Measurements from ENCODE around the gene FLAD1.

FLAD1 gene

DNA sequence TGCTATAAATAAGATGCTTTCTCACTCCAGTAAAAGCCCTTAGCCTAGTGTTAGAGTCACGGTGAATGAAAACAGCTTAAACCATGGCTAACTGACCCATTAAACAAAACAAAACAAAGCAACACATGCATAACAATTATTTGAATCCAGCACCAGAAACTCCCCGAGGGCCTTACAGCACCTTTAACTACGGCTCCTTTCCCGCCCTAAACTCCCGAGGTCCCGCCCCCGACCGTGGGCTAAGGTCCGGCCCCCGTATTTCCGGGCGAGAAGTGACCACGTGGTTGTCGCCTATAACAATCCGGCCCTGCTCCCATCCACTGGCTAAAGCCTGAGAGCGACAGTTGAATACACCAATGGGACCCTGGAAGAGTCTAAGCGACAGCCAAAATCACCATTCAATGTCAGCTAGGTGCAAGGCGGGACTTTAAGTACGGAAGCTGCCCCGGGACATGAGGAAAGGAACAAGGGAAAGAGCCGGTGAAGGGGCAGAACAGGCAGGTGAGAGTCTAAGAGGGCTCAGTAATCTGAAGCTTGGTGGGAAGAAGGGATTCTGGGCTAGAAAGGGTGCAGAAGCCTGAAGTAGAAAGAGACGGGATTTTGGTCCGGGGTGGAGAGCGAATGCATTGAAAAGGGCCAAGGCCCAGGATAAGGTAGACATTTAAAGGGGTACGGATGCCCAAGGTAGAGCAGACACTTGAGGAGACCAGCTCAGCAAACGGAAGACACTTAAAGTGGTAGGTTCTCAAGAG lies at the start of gene FLAD1:
Gene FLAD1, plus strand, starts transcription at position 448 of the 752 bp plus-strand sequence. CDS start 351 bp downstream, outside the sequence.
- peak; percentile 93 to 96 for DNase-seq (ENCODE audit: low read depth in 2 of 2)

DNA sequence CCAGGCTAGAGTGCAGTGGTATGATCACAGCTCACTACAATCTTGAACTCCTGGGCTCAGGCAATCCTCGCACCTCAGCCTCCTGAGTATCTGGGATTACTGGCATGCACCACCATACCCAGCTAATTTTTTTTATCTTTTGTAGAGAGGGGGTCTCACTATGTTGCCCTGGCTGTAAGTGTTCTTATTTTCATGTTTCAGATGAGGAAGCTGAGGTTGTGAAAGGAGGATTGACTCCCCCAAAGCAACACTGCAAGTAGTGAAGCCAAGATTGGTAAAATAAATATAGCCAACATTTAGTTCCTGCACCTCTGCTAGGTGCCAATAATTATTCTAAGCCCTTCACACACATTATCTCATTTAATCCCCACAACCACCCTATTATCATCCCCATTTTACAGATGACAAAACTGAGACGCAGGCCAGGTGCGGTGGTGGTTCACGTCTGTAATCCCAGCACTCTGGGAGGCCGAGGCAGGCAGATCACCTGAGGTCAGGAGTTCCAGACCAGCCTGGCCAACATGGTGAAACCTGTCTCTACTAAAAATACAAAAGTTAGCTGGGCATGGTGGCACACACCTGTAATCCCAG lies 48.7 kb upstream of the FLAD1 start:
- DNase-seq (ENCODE audit: low read depth in 2 of 2): no peak

GRCh38 chr1:154935749-154936554 lies 47.2 kb upstream of the FLAD1 start:
- DNase-seq (ENCODE audit: low read depth in 2 of 2): no peak

DNA sequence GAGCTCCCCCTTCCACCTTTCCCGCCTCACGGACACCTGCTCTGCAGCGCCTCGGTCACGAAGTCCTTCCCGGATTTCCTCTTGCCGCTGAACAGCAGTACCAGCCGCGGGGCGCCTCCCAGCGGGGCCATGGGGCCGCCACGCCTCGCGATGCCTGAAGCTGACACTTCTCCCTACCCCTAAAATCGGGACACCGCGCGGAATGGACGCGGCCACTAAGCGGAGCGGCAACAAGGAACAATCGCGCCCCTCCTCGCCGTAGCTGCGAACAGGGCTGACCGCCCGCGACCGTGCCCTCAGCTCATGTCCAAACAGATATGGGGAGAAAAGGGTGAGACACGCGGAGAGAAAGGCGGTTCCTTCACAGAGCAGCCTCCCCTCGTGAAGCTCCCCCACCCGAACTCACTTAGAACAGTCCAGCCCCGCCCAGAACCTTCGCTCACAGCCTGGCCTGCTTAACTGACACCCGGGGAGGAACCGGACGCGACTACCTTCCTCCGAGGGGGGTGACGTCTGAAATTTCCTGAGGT lies 46.5 kb upstream of the FLAD1 start, which contains the start of gene PMVK:
Gene PMVK, minus strand, starts transcription at position 165 of the 530 bp plus-strand sequence. Its CDS starts 34 bp downstream, at position 131.
- DNase-seq (ENCODE audit: low read depth in 2 of 2): peak; percentile 85 to 93

DNA sequence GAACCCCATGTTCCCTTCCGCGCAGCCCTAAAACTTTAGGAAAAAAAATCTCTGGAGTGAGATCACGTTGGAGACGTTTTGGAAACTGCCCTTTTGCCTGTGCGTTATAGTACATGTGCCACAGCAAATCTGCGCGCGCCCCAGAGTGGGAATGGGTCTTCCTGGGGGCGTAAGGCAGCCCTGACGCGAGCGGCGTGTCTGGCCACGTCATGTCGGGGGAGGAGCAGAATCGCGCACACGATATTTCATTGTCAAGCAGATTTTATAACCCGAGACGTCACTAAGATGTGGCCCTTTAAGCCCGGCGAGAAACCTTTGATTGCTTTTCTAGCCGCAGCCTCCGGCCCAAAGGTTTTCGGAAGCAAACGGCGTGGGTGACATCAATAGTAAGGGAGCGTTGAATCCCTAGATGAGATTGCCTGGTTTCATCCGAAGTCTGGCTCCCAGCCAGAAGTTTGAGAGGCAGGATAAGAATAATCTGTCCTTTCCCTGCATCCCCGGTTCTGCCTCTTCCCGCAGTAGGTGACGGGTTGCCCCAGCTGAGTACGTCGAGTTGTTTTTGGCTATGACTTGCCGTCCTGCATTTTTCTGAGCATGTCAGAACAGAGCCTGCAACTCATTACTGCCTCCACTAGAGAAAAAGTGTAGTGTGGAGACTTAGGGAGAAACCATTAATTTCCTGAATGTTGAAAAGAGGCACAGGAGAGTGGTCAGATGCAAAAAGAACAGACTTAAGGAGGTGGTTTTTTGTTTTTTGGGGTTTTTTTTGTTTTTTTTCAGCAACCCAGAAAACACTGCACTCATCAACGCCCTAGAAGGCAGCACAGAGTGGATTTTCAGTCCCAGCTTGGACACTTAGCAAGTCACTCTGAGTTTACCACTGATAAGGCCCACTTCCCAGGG lies 45.8 kb upstream of the FLAD1 start:
- peak; percentile 76 to 87 for DNase-seq (ENCODE audit: low read depth in 2 of 2)

DNA sequence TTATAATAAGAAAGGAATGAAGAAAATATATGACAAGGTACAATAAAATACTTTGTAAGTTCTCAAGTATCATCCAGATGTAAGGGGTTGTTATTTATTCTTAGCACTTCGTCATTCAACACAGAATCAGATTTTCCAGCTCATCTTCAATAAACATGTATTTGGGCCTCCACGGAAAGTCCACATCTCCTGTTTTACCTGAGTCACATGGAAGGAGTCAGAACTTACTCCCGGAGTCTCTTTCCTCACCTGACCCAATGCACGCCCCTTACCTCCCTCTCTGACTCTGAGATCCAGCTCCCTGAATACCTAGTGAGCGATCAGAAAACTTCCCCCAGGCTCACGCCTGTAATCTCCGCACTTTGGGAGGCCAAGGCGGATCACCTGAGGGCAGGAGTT lies 45.2 kb upstream of the FLAD1 start:
- DNase-seq (ENCODE audit: low read depth in 2 of 2): no peak

- DNase-seq (ENCODE audit: low read depth in 2 of 2): no peak
These were observed 44.3 kb upstream of the FLAD1 start for GRCh38 chr1:154938604-154939399.

DNA sequence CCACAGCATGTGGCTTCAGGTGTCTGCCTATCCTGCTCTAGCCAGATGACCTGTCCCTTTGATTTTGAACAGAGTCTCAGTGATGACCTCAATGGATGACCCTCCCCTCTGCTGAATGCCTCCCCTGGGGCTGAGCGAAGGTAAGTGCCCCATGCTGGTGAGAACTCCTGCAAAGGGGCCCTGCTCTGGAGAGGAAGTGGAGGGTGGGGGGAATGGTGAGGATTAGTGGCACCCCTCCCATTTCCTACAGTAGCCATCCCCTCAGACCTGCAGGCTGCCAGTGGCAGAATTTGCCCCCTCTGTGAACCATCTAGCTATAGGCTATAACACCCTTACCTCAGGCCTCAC lies 43.0 kb upstream of the FLAD1 start:
- DNase-seq (ENCODE audit: low read depth in 2 of 2): no peak

DNA sequence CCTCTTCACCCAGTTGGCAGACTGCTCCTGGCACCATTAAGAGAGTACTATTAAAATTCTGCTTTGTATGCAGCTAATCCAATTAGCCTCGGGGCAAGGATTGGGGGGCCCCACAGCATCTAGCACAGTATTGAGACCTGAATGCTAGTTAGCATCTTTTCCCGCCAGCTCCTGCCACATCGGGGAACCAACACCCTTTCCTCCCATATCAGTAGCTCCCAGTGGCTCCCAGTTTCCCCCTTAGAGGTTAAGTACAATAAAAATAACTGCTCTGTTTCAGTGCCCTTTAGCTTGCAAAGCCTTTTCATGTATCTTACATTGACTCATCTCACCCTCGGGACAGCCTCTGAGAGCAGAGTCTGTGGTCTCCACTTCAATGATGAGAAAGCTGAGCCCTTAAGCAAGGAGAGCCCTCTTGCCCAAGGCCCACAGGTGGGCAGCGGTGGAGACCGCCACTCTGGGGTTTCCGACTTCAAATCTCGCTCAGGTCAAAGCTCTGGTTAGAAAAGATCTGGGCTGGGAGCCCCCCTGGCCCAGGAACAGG lies 42.4 kb upstream of the FLAD1 start:
- no peak for DNase-seq (ENCODE audit: low read depth in 2 of 2)

DNA sequence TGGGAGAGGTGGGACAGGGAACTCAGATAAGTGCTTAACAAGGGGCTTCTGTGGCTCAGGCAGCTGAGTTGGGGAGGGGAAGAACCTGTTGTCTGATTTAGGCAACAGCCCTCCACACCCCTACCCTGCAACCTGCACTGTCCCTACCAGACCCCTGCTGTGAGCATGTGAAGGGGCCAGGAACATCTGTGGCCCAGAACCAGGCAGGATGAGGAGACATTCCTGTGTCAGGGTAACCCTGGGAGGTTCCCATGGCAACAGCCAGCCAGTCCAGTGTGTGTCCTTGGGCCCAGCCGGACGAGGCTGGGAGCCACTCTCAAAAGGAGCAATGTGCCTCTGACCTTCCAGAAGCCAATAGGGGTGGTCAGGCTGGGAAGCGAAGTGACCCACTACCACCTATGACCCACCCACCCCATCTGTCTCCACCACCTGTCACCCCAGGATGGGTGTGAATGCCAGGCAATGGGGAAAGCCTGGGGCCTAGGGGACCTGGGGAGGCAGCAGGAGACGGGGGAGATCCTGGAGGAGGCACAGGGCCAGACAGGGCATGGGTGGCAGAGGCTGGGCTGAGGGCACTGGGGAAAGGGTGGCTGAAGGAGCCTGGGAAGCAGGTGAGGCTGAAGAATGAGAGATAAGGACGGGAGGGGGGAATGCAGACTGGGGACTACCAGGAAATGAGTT lies 41.7 kb upstream of the FLAD1 start:
- no peak for DNase-seq (ENCODE audit: low read depth in 2 of 2)

GRCh38 chr1:154943649-154944400 lies 39.3 kb upstream of the FLAD1 start:
- no peak for DNase-seq (ENCODE audit: low read depth in 2 of 2)

GRCh38 chr1:154944401-154945159 lies 38.6 kb upstream of the FLAD1 start:
- DNase-seq (ENCODE audit: low read depth in 2 of 2): no peak

DNA sequence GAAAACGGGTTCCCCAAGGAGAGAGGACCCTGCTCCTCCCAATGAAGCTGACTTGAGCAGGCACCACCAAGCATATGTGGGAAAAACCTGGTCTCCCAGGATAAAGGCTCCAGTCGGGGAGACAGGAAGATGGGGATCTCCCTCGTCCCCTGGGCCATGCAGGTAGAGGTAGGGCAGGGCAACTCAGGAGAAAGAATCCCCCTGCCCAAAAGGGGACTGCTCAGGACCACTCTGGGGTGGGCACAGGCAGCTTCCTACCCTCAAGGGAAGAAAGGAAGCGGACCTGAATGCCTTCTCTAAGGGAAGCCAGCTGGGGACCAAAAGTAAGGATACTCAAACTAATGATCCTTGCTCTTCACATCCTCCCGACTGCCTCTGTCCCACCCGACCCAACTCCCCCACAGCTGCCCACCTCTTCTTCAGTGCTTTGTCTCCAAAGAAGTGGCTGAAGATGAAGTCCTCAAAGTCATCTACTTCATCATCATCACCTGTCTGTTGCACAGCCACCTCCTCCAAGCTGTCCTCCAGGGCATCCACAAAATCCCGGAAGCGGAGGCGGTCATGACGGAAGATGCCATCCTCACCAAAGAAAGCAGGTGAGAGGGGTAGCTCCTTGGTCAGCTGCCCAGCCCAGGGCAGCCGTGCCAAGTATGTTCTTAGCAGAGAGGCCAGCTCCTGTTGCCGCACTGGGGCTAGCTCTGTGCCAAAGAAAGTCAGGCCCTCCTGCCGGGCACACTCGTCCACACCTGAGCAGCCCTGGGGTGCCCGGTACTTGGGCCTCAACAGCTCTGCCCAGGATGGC lies 37.8 kb upstream of the FLAD1 start:
- no peak for DNase-seq (ENCODE audit: low read depth in 2 of 2)

DNA sequence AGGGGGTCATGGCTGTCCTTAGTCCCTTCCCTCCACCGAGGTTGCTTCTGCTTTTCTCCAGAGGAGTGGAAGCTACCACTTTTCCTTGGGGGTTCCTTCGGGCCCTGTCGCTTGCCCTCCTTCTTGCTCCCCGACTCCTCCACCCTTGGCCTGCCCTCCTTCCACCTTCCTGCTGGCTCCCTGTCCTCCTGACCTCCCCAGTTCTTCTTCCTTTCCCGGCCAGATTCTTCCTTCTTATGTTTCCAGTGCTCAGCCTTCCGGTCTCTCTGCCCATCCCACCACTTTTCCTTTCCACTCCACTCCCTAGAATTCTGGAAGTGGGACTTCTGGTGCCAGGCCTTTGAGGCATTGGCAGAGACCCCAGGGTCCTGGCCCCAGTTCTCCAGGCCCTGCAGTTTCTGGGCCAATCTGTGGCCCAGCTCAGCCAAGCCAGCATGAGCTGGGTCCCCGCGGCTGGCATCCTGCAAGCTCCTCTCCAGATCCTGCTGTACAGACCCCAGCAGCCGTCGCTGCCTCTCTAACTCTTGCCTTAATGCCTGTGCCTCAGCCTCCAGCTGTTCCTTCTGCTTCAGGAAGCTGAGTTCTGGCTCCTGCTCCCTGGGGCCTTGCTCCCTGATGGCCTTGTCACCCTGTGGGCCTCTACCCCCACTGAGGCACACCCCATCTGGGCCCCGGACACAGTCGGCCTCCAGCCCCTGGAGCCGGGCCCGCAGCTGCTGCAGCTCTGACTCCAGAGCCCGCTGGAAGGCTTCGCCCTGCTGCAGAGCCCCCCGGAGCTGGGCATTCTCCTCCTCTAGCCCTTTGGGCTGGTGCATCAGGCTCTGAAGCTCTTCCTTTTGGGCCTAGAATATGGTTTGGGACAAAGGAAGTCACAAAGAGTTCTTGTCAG lies 36.9 kb upstream of the FLAD1 start:
- no peak for DNase-seq (ENCODE audit: low read depth in 2 of 2)

- no peak for DNase-seq (ENCODE audit: low read depth in 2 of 2)
These were observed 35.1 kb upstream of the FLAD1 start for GRCh38 chr1:154948079-154948478.
